Stimulated activated naive CD4-positive, alpha-beta T cell (primary cell): ENCODE measurements around the gene B3GAT1.

Experiments used
- DNase-seq, 6 experiments: peaks; one replicate each; lab custom pipeline; 2025; lab: John Stamatoyannopoulos, UW

The B3GAT1 gene

DNA sequence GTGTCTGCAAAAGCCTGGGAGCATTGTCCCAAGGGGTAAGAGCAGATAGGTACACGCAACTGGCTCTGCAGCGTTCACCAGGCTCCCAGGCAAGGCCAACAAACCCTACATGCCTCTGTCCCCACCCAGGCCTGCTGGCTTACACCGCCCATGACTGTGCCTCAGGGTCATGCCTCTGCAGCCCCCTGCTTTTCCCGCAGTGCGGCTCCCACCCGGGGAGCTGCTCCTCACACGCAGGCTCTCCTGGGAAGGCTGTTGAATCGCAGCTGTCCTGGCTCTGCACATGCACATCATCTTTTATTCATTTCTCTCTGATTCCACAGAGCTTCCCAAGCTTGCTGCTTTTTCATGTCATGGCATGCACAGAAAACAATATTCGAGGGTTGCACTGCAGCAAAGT, 29.2 kb upstream of the B3GAT1 start:
- no peak for DNase-seq

DNA sequence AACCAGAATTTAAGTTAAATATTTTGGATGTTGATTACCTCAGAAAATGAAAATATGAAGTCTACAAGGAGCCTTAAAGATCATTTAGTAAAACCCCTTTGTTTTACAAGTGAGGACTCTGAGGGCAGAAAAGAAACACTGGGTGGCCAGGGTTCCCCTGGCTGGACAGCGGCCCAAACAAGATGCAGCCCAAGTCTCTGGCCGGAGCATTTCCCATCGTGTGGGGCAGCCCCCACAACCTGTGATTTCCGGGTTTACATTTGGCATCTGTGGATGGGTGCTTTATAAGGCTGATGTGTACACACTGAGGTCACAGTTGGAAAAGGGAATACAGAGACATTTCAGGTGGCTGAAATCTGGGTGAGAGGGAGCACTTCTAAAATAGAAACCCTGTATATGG, 28.8 kb upstream of the B3GAT1 start:
- no peak for DNase-seq

DNA sequence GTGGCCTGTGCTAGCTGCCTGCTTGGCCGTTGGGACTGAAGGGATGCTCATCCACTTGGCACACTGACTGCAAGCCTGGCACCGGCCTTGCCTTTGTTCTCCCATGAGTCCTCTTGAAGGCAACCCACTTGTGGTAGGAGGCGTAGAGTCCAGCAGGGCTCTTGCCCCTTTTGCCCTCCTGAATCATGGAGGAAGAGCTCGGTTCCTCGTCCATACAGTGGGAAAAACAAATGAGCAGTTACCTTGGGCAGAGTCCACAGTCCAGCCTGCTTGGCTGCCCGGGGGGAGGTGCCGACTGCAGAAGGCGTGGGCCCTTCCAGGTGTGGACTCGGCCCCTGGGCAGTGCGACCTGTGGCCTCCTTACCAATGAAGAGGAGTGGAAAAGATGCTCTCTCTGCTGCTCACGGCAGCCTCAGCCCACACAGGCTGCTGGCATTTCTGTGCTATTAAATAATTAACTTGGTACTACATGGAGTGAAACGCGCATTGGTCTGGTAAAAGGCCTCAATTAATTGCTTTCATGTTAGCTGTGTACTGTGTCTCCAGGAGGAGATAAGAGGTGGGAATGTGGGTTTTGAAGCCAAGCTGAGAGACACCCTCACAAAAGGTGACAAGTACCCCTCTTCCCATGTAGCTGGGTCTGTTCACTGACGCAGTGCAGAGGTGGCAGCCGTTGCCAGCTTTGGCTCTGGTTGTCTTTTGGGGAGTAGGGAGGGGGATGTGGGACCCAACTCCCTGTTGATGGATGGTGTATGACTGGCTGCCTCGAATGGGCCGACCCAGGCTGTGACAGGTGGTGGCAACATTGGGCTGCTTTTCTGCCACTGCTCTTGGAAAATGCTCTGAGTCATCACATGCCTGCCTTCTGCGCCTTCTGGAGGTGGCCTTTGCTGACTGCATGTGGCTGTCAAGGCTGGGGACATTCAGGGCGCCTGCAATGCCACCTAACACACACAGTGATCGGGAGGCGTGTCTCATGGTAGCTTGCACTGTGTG, 26.8 kb upstream of the B3GAT1 start:
- no peak for DNase-seq

DNA sequence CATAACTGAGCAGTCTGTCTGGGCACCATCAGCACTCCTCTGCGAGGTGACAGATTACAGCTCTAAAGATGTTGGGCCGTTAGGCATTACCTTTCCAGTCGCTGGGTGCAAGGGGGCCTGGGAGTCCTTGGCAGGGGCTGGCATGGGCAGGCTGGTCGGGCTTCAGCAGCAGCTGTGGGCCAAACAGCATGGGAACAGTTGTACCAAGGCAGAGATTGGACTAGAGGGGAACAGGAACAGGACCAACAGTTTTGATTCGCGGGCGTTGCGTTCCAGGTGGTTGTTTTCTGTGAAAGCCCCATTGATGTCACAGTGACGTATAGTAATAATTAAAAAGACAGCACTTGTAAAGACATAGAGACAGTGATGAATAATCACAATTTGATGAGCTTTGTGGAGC, 25.8 kb upstream of the B3GAT1 start:
- DNase-seq, result no peak

DNA sequence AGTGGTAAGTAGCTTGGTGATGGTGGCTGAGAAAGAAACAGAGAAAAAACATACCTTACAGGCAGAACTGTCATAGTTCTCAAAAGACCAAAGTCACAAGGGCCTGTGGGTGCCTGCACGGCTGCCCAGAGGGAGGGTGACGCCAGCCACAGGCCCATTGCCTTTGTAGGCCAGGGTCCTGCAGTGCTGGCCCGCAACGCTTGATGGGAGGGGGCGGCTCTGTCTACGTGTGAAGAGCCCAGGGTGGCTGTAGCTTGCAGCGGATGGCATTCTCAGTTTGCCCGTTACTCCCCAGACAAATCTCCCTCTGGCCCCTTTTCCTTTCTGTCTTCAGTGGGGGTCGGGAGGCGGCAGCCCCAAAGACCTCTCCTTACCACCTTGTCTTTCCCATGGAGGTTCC, 24.7 kb upstream of the B3GAT1 start:
- no peak for DNase-seq

GRCh38 chr11:134433806-134434205, 21.8 kb upstream of the B3GAT1 start:
- no peak for DNase-seq

DNA sequence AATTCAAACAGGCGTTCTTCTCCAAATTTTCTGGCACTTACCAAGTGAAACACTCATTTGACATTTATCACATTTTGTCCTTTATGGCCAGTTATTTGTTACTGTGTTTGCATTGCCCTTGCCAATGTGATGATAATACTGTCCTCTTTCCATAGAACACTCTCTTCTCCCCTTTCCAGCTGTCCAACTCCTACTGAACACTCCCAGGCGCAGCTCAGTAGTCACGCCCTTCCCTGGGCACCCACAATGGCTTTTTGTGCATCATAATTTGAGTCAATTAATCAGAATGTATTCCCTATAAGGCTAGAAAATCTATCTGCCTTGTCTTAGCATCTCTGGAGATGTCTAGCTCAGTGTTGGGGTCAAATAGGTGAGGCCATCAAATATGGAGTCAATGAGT, 21.2 kb upstream of the B3GAT1 start:
- no peak for DNase-seq

GRCh38 chr11:134432776-134433175, 20.7 kb upstream of the B3GAT1 start:
- DNase-seq, result no peak

DNA sequence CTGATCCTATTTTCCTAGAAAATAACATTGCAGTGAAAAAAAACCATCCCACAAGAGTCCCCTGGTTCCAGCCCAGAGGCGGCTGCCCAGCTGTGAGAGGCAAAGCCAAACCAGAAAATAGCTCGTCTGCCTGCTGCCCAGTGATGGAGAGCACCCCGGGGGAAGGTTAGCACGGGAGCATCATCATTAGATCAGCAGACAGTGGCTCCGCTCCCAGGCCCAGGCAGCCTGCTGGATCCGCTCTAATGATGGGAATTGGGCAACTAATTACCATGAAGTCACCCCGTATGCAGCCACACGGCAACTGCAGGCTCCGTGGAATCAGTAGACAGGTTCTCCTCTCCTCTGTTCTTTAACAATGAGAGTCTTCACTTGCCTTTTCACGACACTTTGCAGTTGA, 17.1 kb upstream of the B3GAT1 start:
- DNase-seq, result no peak

DNA sequence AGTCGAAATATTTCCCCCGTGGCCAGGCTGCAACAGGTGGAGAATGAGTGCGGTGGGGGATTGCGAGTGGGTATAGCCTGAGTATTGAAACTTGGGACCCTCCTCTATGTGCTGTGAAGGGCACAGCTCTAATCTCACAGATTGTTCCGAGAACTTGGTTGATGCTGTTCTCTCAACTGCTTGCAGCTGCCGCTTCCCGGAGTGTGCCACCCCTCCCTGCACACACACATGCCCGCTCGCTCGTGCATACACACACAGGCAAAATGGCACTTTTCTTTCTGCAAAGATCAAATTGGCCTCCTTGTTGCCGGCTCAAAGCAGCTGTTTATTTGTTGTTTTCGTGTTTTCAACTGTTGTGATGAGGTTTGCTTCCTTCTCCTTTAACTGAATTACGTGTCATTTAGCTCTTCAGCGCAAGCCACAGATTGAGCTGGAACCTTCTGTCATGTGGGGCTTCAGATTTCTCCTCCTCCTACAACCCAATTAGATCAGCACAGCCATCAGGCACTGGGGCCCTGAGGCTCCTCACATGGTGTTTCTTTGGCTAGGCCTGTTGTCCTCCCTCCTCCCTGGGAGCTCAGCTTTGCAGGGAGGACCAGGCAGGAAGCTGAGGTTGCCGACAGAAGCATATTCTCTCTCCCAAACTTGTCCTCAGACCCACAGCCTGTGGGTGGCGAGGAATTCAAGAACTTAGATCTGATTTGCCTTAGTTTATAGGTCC, 13.9 kb upstream of the B3GAT1 start:
- no peak for DNase-seq

GRCh38 chr11:134425413-134425812, 13.4 kb upstream of the B3GAT1 start:
- no peak for DNase-seq

DNA sequence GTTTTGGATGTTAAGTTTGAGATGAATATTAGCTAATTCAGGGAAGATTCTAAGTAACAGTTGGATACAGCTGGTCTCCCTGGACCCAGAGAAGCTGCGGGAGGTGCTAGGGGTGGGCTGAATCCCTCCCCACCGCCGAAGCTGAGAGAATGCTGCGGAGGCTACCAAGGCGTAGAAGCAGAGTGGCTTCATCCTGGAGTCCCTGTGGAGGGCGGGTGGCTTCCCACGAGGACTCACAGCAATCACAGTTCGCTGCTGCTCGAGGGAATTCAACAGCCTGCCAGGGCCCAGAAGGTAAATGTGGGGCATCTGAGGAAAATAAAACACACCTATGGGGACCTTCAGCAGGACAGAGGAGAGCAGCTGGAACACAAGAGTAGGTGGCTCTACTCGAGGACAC, 11.1 kb upstream of the B3GAT1 start:
- no peak for DNase-seq

DNA sequence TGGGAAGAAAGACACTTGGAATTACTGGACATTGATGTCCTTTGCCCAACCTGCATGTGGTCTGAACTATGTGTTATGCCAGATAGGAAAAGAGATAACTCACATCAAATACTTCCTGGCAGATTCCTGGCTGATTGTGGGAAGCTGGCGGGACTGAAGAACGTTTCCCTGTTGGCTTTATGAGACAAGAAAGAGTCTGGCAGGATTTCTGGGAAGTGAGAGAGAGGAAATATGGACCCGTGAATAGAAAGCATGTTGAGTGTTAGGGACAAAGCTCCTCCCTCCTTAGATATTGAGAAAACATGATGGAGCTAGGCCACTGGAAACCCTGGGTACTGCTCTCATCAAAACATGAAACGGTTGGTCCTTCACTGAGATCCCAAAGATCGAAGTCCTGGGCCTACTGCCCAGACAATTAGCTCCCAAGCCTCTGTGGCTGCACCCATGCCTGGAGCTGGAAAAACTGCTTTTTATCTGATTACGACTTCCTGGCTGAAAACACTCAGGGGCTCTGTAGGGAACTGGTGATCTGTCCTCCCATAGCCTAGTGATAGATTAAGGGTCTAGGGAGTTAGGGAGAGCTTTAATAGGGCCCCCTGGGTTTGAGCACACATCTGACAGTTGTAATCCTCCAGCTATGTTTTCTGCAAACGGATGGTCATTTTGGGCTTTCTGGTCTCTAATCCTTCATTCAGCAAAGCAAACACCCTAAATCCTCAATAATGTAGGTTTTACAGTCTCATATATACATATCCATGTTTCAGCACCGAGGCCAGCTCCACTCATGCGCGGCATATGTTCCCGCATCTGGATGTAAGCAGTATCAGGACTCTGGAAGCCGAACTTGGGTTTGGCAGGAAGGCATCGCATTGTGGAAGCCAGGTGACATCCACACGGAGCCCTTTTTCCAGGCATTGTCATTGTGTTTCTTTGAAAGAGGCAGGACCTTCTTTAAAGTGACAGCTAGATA, 6.1 kb upstream of the B3GAT1 start:
- no peak for DNase-seq

GRCh38 chr11:134416726-134417125, 4.7 kb upstream of the B3GAT1 start:
- DNase-seq, result no peak

GRCh38 chr11:134414766-134415765, 3.0 kb upstream of the B3GAT1 start:
- no peak for DNase-seq

DNA sequence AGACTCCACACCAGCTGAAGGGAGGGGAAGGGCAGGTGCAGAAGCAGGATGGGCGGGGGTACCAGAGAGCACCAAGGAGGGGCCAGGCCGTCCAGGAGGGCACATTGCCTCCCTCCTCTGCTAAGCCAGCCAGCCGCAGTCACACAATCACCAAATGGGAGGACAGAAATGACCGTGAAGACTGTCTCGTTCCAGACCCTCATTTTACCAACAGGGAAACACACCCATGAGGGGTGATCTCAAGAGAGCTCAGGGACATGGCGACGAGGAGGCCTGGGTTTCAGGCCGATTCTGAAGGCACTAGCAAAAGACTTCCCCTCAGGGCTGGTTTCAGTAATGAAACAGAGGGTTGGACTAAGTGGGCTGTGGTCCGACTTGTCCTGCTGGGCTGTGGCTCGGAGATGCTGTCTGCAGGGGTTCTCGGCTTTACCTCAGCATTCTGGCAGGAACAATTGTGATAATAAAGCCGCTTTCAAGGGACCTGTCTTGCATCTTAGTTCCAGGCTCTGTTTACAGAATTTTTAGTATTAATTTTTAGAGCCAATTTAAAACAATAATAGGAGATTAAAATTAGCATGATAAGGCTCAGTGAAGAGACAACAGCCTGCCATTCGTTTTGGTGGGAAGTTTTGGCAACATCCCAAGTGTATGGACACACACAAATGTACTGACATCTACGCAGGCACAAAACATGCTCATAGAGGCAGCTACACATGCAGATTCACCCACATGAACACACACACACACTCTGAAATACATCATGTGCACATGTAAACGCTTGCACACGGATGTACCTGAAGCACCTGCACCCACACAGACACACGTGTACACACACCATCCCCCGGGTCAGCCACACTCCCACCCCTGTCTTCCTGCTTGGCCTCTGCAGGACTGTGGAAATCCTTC, 2.0 kb upstream of the B3GAT1 start:
- no peak for DNase-seq

GRCh38 chr11:134413043-134413825, 1.2 kb upstream of the B3GAT1 start:
- DNase-seq, result no peak

GRCh38 chr11:134410766-134411165, 1.3 kb downstream of the B3GAT1 start:
- no peak for DNase-seq
